RPMI7951 (cell line): ENCODE data around the gene OGFOD2. TPM values are rescaled to one million over a fixed set of nuclear protein-coding genes. Genes with fewer than 3 reads are reported as not detected.

Experiments
- DNase-seq: peaks from one replicate; pipeline ENCODE4 v3.0.0-alpha.2; 2012; ENCODE audit warnings: low read depth
- total RNA-seq: library from RNA; depleted of rRNA; stranded (reverse); fragments of >200 nt; shearing (Covaris generic); gene quantifications from 2 replicates; pipeline ENCODE4 v1.2.3, GENCODE V29; 2014

The OGFOD2 gene
- total RNA-seq, 1 experiment from 2014 or later = 8.4 TPM

DNA sequence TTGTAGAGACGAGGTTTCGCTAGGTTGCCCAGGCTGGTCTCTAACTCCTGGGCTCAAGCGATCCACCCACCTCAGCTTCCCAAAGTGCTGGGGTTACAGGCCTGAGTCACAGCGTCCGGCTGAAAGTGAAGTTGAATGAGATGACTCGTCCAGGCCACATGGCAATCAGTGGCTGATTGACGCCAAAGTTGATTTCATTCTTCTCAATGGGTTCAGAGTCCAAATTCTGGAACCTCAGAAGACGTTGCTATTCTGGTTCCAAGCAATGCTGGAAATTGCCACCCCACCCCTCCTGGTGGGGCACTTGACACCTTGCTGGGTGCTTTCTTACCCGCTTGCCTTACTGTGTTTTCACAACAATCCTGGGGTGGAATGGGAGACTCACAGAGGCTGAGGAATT, 23.6 kb upstream of the OGFOD2 start:
- peak; percentile 74 for DNase-seq

- peak; percentile 67 for DNase-seq
Measured at GRCh38 chr12:122951979-122952892, 22.8 kb upstream of the OGFOD2 start.

- DNase-seq = no peak
Measured at GRCh38 chr12:122955156-122955555, 19.9 kb upstream of the OGFOD2 start.

GRCh38 chr12:122956035-122956434, 19.0 kb upstream of the OGFOD2 start:
- no peak for DNase-seq

DNA sequence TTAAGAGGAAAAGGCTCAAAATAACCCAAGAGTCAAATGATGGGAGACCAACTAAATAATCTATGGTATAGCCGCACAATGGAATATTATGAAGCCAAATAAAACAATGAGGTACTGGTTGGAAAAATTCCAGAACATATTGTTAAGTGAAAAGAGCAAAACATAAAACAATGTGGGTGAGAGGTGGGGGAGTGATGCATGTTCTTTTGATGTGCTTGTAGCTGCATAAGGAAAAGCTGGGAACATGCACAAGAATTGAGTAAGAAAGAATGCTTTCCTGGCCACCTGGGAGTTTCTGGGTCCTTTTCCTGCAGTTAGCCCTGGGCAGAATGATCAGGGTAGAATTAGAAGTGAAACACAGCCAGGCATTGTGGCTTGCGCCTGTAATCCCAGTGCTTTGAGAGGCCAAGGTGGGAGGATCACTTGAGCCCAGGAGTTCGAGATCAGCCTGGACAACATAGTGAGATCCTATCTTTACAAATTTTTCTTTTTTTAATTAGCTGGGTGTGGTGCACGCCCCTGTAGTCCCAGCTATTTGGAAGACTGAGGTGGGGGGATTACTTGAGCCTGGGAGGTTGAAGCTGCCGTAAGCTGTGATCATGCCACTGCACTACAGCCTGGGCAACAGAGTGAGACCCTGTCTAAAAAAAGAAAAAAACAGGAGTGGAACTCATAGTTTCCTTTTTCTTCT, 16.7 kb upstream of the OGFOD2 start:
- no peak for DNase-seq

DNA sequence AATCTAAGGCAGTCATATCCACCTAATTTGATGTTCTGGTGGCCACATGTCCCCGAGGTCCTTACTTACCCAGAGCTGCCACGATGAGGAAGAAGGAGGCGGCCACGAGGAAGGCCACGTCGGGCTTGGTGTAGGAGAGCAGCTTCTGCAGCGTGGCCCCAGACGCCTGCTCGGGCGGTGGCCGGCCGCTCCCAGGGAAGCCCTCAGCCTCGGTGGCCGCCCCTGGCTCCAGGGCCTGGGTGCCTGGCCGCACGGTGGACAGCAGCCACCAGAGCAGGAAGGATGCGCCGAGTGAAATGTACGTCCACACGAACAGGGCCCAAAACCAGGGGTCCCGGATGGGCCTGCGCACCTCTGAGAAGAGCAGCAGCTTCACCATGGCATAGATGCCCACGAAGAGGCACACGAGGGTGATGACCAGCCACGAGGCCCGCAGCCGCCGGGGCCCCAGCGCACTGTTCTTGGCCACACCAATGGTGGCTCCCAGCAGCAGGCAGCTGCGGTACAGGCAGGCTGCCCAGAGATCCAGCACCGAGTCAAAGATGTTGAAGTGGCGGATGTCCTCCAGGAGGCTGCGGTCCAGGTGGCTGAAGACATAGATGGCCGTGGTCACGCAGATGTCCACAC, 15.4 kb upstream of the OGFOD2 start:
- DNase-seq = no peak

- DNase-seq = no peak
Measured at GRCh38 chr12:122960193-122960569, 14.9 kb upstream of the OGFOD2 start.

DNA sequence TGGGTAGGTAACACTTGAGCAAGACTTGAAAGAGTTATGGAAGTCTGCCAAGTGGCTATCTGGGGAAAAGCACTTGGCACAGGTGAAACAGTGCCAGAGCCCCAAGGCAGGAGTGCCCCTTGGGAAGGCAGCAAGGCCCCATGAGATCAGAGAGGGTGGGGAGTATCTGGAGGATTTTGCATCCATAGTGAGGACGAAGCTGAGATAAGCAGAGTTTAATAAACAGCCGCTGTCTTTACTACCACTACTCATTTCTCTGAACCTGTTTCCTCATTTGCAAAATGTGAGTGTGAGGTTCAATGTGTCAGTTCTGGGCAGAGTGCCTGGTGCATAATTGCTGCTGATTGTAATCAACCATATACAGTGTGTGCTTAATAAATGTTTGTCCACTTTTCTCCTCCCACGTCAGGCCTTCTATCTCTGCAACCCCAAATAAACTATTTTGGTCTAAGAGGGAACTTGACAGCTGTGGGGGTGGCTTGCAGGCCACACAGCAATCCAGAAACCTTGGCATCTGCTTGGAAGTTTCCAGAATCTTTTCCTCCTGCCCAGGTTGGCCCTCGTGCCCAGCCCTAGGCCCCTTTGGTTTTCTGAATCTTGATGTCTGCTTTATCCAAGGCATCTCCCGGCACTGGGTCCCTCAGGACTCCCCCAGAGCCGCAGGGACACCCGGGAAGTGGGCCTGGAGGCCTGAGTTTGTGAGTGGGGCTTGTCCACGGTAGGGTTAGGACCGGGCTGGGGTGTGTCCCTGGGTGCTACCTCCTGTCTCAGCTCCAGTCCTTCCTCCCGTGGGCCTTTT, 13.3 kb upstream of the OGFOD2 start:
- no peak for DNase-seq

- DNase-seq = no peak
Measured at GRCh38 chr12:122963941-122964265, 11.1 kb upstream of the OGFOD2 start.

DNA sequence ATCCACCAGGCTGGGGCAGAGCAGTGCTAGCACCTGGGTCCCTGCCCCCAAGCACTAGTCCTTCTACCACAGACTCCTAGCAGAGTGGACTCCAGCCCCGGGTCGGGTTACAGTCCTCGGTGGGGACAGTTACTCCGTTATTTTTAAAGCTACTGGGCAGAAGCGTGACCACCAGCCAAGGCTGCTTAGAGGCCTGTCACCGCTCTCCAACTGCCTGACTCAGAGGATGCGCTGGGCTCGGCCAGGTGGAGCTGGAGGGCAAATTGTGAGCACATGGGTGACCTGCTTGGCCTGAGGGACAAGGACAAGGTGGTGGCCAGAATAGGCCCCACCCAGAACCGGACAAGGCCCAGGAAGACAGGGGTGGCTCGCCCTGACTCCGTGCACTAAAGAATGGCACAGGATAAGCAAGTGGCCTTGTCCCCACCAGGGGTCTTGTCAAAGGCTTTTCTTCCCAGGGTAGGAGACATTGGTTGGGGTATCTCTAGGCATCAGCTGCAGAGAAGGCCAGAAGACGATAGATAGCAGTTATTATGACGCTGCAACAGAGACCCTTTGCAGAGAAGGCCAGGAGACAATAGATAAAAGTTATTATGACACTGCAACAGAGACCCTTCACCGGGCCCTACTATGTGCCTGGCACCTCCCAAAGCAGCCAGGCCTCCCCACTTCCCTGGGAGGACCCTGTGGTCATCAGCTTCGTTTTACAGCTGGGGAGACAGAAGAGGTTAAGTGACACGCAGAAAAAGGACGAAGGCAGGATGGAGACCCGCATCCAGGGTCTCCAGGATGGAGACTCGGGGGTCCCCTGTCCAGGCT, 10.4 kb upstream of the OGFOD2 start:
- DNase-seq = no peak

DNA sequence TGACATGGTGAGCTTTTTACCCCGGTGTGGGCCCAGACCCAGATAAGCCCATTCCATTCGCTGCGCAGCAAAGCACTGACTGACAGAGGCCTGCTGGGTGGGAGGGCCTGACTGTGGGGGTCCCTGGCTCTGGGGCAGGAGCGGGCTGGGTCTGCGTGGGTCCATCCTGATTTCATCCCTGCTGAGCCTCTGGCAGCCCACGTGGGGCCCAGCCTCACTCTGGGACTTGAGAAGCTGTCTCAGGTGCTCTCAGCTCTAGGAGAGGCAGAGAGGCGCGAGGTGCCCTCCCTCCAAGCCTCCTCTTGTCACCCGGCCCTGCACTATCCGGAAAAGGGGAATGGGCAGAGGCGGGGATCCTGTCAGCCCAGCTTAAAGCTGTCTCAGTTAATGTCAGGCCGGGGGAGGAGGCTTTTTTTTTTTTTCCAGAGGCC, 9.7 kb upstream of the OGFOD2 start:
- DNase-seq = no peak

GRCh38 chr12:122965851-122966742, 8.9 kb upstream of the OGFOD2 start, which contains the start of gene ABCB9:
TSS of gene ABCB9 (minus strand) at chr12:122966463. CDS start at chr12:122960235, 6,228 bp downstream.
- DNase-seq = peak; percentile 86

DNA sequence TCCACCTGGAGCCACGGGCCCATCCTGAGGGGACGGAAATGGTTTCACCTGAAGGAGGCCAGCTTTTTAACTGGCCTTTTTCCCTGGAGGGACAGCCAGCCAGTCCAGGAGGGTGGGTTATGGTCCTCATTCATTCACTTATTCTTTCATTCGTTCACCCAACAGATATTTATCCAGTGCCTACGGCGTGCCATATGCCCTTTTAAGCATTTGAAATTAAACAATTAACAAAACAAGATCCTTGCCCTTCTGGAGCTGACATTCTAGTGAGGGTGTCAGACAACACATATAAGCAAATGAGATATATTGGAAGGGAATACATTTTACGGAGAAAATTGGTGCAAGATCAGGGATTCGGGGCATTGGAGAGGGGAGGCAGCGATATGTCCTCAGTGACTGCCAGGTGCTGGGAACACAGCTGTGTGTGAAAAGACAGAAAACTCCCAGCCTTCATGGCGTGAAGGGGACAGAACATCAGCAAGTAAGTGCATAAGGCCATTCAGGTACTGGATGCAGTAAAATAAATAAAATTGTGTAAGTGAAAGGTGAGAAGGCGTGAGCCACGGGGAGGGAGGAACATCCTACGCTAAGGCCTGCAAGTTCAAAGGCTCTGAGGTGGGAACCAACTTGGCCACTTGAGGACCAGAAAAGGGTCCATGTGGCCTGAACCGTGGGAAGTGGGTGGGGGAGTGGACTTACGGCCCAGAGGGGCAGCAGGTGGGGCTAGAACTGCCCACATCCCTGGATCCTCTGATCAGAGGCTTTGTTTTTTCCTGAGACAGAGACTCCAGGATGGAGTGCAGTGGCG, 8.1 kb upstream of the OGFOD2 start:
- no peak for DNase-seq

DNA sequence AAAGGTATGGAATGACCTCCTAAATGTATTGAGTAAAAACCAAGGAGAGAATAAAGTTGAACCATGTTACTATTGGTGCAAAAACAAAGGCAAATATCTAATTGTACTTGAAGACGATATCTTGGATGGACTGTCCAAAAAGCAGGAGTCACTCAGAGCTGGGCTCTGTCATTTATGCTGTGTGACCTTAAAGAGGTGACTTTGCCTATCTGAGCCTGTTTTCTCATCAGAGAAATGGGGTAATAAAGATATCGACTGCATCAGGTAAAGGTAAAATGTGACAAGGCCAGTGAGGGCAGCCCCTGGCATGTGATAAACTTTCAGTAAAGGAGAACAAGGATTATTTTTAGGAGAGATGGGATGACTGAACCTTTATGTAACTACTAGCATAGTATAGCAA, 6.9 kb upstream of the OGFOD2 start:
- no peak for DNase-seq

GRCh38 chr12:122969676-122970075, 5.4 kb upstream of the OGFOD2 start:
- DNase-seq = no peak

DNA sequence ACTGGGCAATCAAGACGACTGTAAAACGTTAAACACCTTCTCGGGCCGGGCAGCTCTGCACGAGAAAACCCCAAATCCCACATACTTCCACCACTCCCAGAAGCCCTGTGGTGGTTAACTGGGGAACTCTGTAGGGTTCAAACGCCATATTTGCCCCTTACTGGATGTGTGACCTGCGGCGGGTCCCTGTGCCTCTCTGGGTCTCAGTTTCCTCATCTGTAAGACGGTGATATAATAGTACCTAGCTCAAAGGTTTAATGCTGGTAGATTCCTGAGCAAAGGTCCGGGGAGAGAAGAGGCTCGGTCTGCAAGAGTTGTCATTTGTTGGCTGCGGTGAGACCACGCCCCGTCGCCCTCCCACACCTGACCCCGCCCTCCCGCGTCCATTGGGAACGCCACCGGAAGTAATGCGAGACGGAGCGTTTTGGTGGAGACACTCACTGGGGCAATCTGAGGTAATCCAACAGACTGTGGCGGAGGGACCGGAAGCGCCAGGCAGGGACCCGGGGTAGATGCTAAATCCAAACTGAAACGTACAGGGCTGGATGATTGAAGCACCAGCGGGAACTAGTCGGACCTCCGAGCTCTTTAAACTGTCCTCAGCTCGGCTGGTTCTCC, 661 bp upstream of the OGFOD2 start:
- peak; percentile 96 for DNase-seq

- DNase-seq = no peak
Measured at GRCh38 chr12:122975790-122976647, 975 bp downstream of the OGFOD2 start.

GRCh38 chr12:122976648-122976975, 1.6 kb downstream of the OGFOD2 start:
- no peak for DNase-seq
